HG03196 (cell line): ENCODE measurements around the gene FBH1.
"Not testable (repeated sequence)": the region's sequence is repeated elsewhere in the genome, so short reads cannot be mapped to it uniquely, and the experiment has no call there.

Experiments
- ATAC-seq: cut with Tn5 transposase; IDR thresholded peaks from one replicate; pipeline ENCODE4 v1.9.1; 2021; ENCODE audit not compliant: unreplicated experiment

FBH1 gene

GRCh38 chr10:5902511-5903274 lies 12.7 kb downstream of the FBH1 start:
- ATAC-seq: no peak

- ATAC-seq: no peak
Observed at GRCh38 chr10:5903563-5903962, 13.5 kb downstream of the FBH1 start.

GRCh38 chr10:5904227-5904626 lies 14.2 kb downstream of the FBH1 start:
- peak; percentile 94 for ATAC-seq

- ATAC-seq: no peak
Observed at GRCh38 chr10:5905854-5906507, 15.9 kb downstream of the FBH1 start.

- ATAC-seq: no peak
Observed at GRCh38 chr10:5906651-5907050, 16.6 kb downstream of the FBH1 start.

GRCh38 chr10:5908676-5909075 lies 18.6 kb downstream of the FBH1 start:
- ATAC-seq: not testable (repeated sequence)

- no peak for ATAC-seq
Observed at GRCh38 chr10:5910323-5911100, 20.5 kb downstream of the FBH1 start.

GRCh38 chr10:5911670-5912069 lies 21.6 kb downstream of the FBH1 start:
- ATAC-seq: no peak

GRCh38 chr10:5913736-5914135 lies 23.7 kb downstream of the FBH1 start:
- ATAC-seq: no peak

GRCh38 chr10:5915451-5915850 lies 25.4 kb downstream of the FBH1 start:
- ATAC-seq: no peak

GRCh38 chr10:5917305-5917704 lies 27.3 kb downstream of the FBH1 start:
- ATAC-seq: no peak

GRCh38 chr10:5918763-5919162 lies 28.7 kb downstream of the FBH1 start:
- no peak for ATAC-seq

- ATAC-seq: no peak
Observed at GRCh38 chr10:5919568-5919967, 29.5 kb downstream of the FBH1 start.

- ATAC-seq: no peak
Observed at GRCh38 chr10:5921746-5922145, 31.7 kb downstream of the FBH1 start.

- no peak for ATAC-seq
Observed at GRCh38 chr10:5924889-5925288, 34.8 kb downstream of the FBH1 start.

- no peak for ATAC-seq
Observed at GRCh38 chr10:5927306-5927705, 37.3 kb downstream of the FBH1 start.

- ATAC-seq: no peak
Observed at GRCh38 chr10:5929442-5929841, 39.4 kb downstream of the FBH1 start.

GRCh38 chr10:5930272-5930671 lies 40.2 kb downstream of the FBH1 start:
- ATAC-seq: no peak

GRCh38 chr10:5932345-5932744 lies 42.3 kb downstream of the FBH1 start:
- no peak for ATAC-seq

- no peak for ATAC-seq
Observed at GRCh38 chr10:5933909-5934546, 44.0 kb downstream of the FBH1 start.

GRCh38 chr10:5935628-5936027 lies 45.6 kb downstream of the FBH1 start:
- no peak for ATAC-seq
